IMR-90 (cell line): ENCODE measurements around the gene KLK14.

Source experiments
- BHLHE40 ChIP-seq: fragments of 150-350 bp; IDR thresholded peaks from 2 replicates; pipeline ENCODE4 v1.6.1; 2016; ENCODE audit warnings: mild to moderate bottlenecking, low read depth, low read length
- CHD1 ChIP-seq: IDR thresholded peaks from 2 replicates; pipeline ENCODE4 v1.6.1; 2012; ENCODE audit warnings: low read depth, low read length, improper control_type of control experiment
- CTCF ChIP-seq: conservative IDR thresholded peaks from 2 replicates; pipeline ENCODE4 v1.5.1; 2012; ENCODE audit warnings: mild to moderate bottlenecking, low read depth, low read length, improper control_type of control experiment
- ELK1 ChIP-seq: fragments of 150-350 bp; IDR thresholded peaks from 2 replicates; pipeline ENCODE4 v1.6.1; 2016; ENCODE audit warnings: low read depth, mild to moderate bottlenecking, low read length, moderate library complexity, borderline replicate concordance
- FOS ChIP-seq: fragments of 150-350 bp; IDR thresholded peaks from 2 replicates; pipeline ENCODE4 v1.6.1; 2016; ENCODE audit warnings: low read depth, low read length
- MAFK ChIP-seq: IDR thresholded peaks from 2 replicates; pipeline ENCODE4 v1.6.1; 2012; ENCODE audit warnings: low read depth, low read length, improper control_type of control experiment
- POLR2A ChIP-seq: IDR thresholded peaks from 2 replicates; pipeline ENCODE4 v1.6.1; 2012; ENCODE audit warnings: mild to moderate bottlenecking, low read depth, low read length
- RAD21 ChIP-seq: IDR thresholded peaks from 2 replicates; pipeline ENCODE4 v1.6.1; 2012; ENCODE audit warnings: low read length, improper control_type of control experiment
- RFX5 ChIP-seq: IDR thresholded peaks from 2 replicates; pipeline ENCODE4 v1.8.0; 2012; ENCODE audit warnings: low read depth, mild to moderate bottlenecking, low read length, moderate library complexity

- TF ChIP-seq CTCF (no peak), RAD21 (no peak), FOS (no peak), BHLHE40 (no peak), MAFK (no peak), POLR2A (no peak), CHD1 (no peak), RFX5 (no peak), ELK1 (no peak)
Observed at GRCh38 chr19:51071095-51071405, 11.6 kb downstream of the KLK14 start.
